ENCODE measurements around the gene SP8. TPM values are rescaled to one million over a fixed set of nuclear protein-coding genes. Genes with fewer than 3 reads are reported as not detected.

The SP8 gene
- total RNA-seq, 1 experiment from 2014 or later = not detected

DNA sequence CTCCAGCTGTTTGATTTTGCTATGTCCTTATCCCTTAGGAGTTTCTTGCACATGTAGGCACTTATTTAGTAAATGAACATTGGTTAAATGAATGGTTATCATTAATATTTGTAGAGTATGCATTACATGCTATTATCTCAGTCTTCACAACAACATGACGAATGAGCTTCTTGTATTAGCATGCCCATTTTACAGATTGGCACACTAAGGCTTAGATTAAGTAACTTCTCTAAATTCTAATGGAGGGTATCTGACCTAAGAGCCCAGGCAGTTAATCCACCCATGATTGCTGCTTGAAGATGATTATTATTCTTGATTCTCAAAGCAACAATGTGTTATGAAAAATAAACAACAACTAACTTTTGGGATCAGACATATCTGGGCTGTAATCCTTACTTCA is 32.7 kb downstream of the SP8 start:
- no peaks in the 10 kb centered on the region for H3K36me3 ChIP-seq (ENCODE audit: control insufficient read depth, insufficient read depth, low read length)
- ATAC-seq (no peak), DNase-seq (ENCODE audit: low read depth, low spot score) (no peak)
- ChIA-PET CTCF (no interaction called here), POLR2A (no interaction called here)
- H3K9me3 ChIP-seq (ENCODE audit: control insufficient read depth, insufficient read depth, low read depth, low read length) = no peaks in the 10 kb centered on the region
- no TSS peak for BruUV-seq (replicated peaks)
- no peaks in the 10 kb centered on the region for H3K4me1 ChIP-seq (ENCODE audit: control insufficient read depth, insufficient read depth, low read length)
- no peaks in the 10 kb centered on the region; the same call in 1 of the 2 replicates for H3K27me3 ChIP-seq (ENCODE audit: control insufficient read depth, insufficient read depth, low read length)
- TF ChIP-seq TCF7L2 (IDR thresholded peaks at IDR 0.05; ENCODE audit: low read depth, low read length) = no peak
- TF ChIP-seq POLR2AphosphoS5 (IDR thresholded peaks at IDR 0.05; ENCODE audit: low read depth, low read length) = no peak
- TF ChIP-seq SIN3A (IDR thresholded peaks at IDR 0.05; ENCODE audit: borderline replicate concordance, insufficient read depth, low read depth, low read length) = no peak
- TF ChIP-seq, protein P1, sequence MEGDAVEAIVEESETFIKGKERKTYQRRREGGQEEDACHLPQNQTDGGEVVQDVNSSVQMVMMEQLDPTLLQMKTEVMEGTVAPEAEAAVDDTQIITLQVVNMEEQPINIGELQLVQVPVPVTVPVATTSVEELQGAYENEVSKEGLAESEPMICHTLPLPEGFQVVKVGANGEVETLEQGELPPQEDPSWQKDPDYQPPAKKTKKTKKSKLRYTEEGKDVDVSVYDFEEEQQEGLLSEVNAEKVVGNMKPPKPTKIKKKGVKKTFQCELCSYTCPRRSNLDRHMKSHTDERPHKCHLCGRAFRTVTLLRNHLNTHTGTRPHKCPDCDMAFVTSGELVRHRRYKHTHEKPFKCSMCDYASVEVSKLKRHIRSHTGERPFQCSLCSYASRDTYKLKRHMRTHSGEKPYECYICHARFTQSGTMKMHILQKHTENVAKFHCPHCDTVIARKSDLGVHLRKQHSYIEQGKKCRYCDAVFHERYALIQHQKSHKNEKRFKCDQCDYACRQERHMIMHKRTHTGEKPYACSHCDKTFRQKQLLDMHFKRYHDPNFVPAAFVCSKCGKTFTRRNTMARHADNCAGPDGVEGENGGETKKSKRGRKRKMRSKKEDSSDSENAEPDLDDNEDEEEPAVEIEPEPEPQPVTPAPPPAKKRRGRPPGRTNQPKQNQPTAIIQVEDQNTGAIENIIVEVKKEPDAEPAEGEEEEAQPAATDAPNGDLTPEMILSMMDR (IDR thresholded peaks at IDR 0.05) = no peak
- TF ChIP-seq, protein P2, sequence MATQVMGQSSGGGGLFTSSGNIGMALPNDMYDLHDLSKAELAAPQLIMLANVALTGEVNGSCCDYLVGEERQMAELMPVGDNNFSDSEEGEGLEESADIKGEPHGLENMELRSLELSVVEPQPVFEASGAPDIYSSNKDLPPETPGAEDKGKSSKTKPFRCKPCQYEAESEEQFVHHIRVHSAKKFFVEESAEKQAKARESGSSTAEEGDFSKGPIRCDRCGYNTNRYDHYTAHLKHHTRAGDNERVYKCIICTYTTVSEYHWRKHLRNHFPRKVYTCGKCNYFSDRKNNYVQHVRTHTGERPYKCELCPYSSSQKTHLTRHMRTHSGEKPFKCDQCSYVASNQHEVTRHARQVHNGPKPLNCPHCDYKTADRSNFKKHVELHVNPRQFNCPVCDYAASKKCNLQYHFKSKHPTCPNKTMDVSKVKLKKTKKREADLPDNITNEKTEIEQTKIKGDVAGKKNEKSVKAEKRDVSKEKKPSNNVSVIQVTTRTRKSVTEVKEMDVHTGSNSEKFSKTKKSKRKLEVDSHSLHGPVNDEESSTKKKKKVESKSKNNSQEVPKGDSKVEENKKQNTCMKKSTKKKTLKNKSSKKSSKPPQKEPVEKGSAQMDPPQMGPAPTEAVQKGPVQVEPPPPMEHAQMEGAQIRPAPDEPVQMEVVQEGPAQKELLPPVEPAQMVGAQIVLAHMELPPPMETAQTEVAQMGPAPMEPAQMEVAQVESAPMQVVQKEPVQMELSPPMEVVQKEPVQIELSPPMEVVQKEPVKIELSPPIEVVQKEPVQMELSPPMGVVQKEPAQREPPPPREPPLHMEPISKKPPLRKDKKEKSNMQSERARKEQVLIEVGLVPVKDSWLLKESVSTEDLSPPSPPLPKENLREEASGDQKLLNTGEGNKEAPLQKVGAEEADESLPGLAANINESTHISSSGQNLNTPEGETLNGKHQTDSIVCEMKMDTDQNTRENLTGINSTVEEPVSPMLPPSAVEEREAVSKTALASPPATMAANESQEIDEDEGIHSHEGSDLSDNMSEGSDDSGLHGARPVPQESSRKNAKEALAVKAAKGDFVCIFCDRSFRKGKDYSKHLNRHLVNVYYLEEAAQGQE (IDR thresholded peaks at IDR 0.05; ENCODE audit: insufficient read depth in 1 of 2, low read depth in 2 of 2, low read length in 1 of 2) = no peak
- intact Hi-C loops (cut with micrococcal nuclease; ENCODE audit: unreplicated experiment) (no loop called here), in situ Hi-C loops (cut with HindIII; ENCODE audit: low pct_unique_long_range_greater_than_20kb, low sequenced_read_pairs) (no loop called here)
- no peak overlapping the region for H3K4me3 ChIP-seq (ENCODE audit: low read depth in 2 of 2, low read length in 2 of 2)
- no peak overlapping the region for H3K27ac ChIP-seq (ENCODE audit: low read length)

DNA sequence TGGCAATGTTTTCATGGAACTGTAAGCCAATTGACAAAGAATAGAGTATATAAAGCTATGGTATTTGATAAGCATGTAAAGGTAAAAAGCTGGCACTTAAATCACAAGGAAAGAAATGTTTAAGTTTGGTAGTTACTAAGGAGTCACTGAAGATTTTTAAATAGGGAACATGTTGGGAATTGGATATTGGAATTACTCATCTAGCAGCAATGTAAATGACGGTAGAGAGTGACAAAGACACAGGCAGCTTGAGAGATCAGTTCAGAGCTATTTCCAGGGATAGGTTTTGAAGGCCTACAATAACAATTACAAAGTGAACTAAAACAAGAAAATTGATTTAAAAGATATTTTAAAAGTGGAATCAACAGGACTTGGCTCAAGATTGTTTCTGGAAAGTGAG is 36.8 kb downstream of the SP8 start:
- CTCF ChIA-PET = no interaction called here
- in situ Hi-C loops (cut with HindIII; ENCODE audit: low pct_unique_long_range_greater_than_20kb, low sequenced_read_pairs) = no loop called here

More for the DNA sequence above, 36.8 kb downstream of the SP8 start:
- H3K27ac ChIP-seq (ENCODE audit: low read length) = no peak overlapping the region
- POLR2A ChIA-PET = no interaction called here
- no peak overlapping the region for H3K4me3 ChIP-seq (ENCODE audit: low read depth in 2 of 2, low read length in 2 of 2)
- TF ChIP-seq, protein P2 (IDR thresholded peaks at IDR 0.05; ENCODE audit: insufficient read depth in 1 of 2, low read depth in 2 of 2, low read length in 1 of 2) = no peak
- TF ChIP-seq TCF7L2 (IDR thresholded peaks at IDR 0.05; ENCODE audit: low read depth, low read length) (no peak), SIN3A (IDR thresholded peaks at IDR 0.05; ENCODE audit: borderline replicate concordance, insufficient read depth, low read depth, low read length) (no peak), POLR2AphosphoS5 (IDR thresholded peaks at IDR 0.05; ENCODE audit: low read depth, low read length) (no peak)
- TF ChIP-seq, protein P1 (IDR thresholded peaks at IDR 0.05) = no peak
- H3K9me3 ChIP-seq (ENCODE audit: control insufficient read depth, insufficient read depth, low read depth, low read length) = no peaks in the 10 kb centered on the region
- intact Hi-C loops (cut with micrococcal nuclease; ENCODE audit: unreplicated experiment) = no loop called here
- no peaks in the 10 kb centered on the region for H3K4me1 ChIP-seq (ENCODE audit: control insufficient read depth, insufficient read depth, low read length)
- H3K36me3 ChIP-seq (ENCODE audit: control insufficient read depth, insufficient read depth, low read length) = no peaks in the 10 kb centered on the region
- no TSS peak for BruUV-seq (replicated peaks)
- no peak for ATAC-seq
- H3K27me3 ChIP-seq (ENCODE audit: control insufficient read depth, insufficient read depth, low read length) = peaks cover 2% of the 10 kb centered on the region; the same call in 1 of the 2 replicates
- DNase-seq (ENCODE audit: low read depth, low spot score) = no peak
